Fibroblast of pulmonary artery (primary cell): ENCODE data around the gene TAF6.
"Not testable (repeated sequence)": the region's sequence is repeated elsewhere in the genome, so short reads cannot be mapped to it uniquely, and the experiment has no call there.

ENCODE experiments used
- DNase-seq: peaks from one replicate; pipeline ENCODE4 v3.0.0-alpha.2; 2010; ENCODE audit warnings: low read depth
- H3K4me3 ChIP-seq: replicated peaks from 2 replicates; pipeline ENCODE4 v1.5.1; 2011; ENCODE audit warnings: low read depth, mild to moderate bottlenecking, control low read depth, low read length, moderate library complexity
- CTCF ChIP-seq: IDR thresholded peaks from 2 replicates; pipeline ENCODE4 v1.5.1; 2011; ENCODE audit warnings: mild to moderate bottlenecking, control low read depth, low read length, inconsistent platforms; ENCODE audit errors: missing control alignments

TAF6 gene

DNA sequence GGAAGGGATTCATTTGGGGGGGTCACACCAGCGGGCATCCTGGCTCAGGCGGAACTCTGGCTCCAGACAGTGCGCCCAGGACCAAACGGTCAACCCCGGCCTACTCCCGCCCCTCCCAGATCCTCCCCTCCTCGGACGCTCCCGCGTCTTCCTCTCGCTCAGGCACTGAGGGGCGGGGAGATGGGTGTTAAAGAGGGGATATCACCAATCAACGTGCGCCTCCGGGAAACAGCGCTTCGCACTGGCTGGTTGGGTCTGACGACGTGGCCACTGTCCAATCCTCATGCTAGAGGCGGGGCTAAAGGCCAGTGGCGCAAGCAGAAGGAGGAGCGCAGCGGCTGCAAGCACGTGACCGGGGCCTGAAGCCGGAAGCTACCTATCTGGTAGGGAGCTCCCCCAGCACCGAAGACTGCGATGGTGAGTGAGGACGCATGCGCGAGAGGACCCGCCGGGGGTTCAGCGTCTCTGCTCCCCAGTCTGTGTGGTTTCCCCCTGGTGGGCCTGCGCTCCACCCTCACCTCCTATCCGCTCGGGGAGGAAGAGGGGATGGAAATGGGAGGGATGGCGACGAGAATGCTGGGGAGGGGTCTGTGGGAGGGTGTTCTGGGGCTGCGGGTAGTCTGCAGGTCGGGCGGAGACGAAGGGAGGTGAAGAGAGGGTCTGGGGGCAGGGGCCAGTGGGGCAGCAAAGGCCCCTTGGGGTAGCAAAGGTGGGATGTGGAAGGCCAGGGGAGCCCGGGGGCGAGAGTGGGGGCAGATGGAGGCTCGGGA, 29.6 kb upstream of the TAF6 start, which contains the start of gene LAMTOR4:
Gene LAMTOR4, plus strand, starts transcription at position 360 of the 770 bp plus-strand sequence. Its CDS starts 55 bp downstream, at position 415.
- peak; percentile 99 for DNase-seq
- TF ChIP-seq CTCF: no peak
- peak within 1 kb of the TSS; percentile 84 for H3K4me3 ChIP-seq

DNA sequence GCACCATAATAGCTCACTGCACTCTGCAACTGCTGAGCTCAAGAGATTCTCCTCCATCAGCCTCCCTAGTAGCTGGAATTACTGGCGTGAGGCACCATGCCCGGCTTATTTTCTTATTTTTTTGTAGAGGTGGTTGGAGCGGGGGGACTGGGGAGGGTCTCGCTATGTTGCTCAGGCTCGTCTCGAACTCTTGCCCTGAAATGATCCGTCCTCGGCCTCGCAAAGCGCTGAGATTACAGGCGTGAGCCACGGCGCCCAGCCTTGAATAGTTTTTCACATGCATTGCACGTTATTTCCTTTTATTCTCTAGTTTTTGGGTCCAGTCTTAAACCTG, 29.0 kb upstream of the TAF6 start:
- DNase-seq: no peak
- TF ChIP-seq CTCF: no peak

GRCh38 chr7:100147278-100147677, 28.1 kb upstream of the TAF6 start:
- TF ChIP-seq CTCF: no peak
- no peak overlapping the region for H3K4me3 ChIP-seq

More for the DNA sequence above, 29.0 kb upstream of the TAF6 start:
- H3K4me3 ChIP-seq: peak overlapping the region; percentile 84

DNA sequence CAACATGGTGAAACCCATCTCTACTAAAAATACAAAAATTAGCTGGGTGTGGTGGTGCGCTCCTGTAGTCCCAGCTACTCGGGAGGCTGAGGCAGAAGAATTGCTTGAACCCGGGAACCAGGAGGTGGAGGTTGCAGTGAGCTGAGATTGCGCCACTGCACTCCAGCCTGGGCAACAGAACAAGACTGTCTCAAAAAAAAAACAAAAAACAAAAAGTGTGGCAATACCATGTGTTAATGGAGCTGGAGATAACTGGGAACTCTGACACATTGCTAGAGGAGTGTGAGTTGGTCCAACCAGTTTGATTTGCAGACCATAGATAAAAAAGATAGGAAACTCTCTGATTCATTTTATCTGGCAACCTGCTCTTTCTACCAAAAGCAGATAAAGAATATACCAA, 27.2 kb upstream of the TAF6 start:
- peak; percentile 66 for DNase-seq
- H3K4me3 ChIP-seq: not testable (repeated sequence)

More at GRCh38 chr7:100147278-100147677, 28.1 kb upstream of the TAF6 start:
- no peak for DNase-seq

DNA sequence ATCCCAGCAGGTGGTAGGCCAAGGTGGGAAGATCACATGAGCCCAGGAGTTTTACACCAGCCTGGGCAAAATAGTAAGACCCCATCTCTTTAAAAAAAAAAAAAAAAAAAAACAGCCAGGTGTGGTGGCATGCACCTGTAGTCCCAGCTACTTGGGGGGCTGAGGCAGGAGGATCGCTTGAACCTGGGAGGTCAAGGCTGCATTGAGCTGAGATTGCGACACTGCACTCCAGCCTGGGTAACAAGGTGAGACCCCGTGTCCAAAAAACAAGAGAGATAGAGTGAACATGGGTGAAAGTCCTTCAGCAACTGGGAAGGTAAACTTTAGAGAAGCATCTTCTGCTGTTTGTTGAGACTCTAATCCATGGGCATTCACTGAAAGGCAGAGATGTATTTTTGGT, 23.3 kb upstream of the TAF6 start:
- DNase-seq: no peak
- no peak overlapping the region for H3K4me3 ChIP-seq
- TF ChIP-seq CTCF: no peak

- TF ChIP-seq CTCF: no peak
Measured at GRCh38 chr7:100141555-100141949, 22.4 kb upstream of the TAF6 start.

DNA sequence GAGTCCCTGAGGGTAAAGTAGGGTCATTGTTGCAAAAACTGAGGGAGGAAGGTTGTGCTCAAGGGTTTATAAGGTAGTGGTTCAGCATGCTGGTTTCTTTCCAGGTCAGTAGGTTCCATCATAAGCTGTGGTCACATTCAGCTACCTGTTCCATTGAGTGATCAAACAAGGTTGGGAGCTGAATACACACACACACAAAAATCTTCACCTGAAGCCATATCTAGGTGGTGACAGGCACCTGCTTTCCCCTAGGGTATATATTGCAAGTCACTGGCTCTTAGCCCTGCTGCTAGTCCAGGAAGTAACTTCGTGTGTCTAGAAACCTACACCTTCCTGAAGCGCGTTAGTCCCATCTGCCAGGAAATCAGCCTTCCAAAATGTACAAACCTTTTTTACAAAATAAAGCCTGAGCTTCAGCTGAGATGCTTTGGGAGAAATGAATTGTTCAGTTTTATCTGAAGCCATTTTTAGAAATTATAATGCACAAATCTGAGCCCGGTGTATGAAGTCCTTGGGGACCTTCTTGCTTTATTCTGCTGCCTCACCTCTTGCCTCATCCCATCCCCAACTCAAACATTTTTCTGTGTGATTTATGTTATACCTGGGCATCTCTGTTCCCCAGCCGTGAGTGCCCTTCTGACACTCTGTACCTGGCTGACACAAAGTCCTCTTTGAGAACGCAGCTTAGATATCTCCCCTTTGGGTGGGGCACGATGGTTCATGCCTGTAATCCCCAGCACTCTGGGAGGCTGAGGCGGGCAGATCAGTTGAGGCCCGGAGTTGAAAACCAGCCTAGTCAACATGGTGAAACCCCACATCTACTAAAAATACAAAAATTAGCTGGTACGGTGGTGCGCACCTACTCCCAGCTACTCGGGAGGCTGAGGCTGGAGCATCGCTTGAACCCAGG, 18.9 kb upstream of the TAF6 start:
- TF ChIP-seq CTCF: no peak
- DNase-seq: no peak
- H3K4me3 ChIP-seq: no peak overlapping the region

More at GRCh38 chr7:100141555-100141949, 22.4 kb upstream of the TAF6 start:
- no peak for DNase-seq
- H3K4me3 ChIP-seq: no peak overlapping the region
